ENCODE measurements around the gene CCDC192. TPM values are rescaled to one million over a fixed set of nuclear protein-coding genes. Genes with fewer than 3 reads are reported as not detected.
"Not testable (repeated sequence)": the region's sequence is repeated elsewhere in the genome, so short reads cannot be mapped to it uniquely, and the experiment has no call there.

Gene CCDC192
- total and polyA plus RNA-seq, 2 experiments from 2014 or later = 0.92 TPM; not detected in 1

DNA sequence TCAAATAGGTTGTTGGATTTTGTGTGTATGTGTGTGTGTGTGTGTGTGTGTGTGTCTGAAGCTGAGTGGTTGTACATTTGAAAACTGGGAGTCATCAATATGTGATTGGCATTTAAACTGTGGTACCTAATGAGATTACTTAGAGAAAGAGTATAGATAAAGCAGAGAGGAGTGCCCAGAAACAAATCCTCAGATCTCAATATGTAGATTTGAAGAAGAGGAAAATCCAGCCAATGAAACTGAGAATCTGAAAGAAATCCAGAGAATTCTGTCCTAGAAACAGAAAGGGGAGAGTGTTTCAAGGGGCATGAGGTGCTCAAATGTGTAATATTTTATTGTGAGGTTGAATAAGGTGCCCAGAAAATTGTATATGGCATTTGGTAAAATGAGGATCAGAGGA lies 66.2 kb downstream of the CCDC192 start:
- no peak overlapping the region for H3K27ac ChIP-seq
- no peak overlapping the region for H3K4me3 ChIP-seq
- no peak for DNase-seq (ENCODE audit: low read depth in 1 of 2, low spot score in 1 of 2)
- H3K9me3 ChIP-seq (ENCODE audit: low read depth) = no peaks in the 10 kb centered on the region
- no peaks in the 10 kb centered on the region for H3K36me3 ChIP-seq
- TF ChIP-seq, protein P1, sequence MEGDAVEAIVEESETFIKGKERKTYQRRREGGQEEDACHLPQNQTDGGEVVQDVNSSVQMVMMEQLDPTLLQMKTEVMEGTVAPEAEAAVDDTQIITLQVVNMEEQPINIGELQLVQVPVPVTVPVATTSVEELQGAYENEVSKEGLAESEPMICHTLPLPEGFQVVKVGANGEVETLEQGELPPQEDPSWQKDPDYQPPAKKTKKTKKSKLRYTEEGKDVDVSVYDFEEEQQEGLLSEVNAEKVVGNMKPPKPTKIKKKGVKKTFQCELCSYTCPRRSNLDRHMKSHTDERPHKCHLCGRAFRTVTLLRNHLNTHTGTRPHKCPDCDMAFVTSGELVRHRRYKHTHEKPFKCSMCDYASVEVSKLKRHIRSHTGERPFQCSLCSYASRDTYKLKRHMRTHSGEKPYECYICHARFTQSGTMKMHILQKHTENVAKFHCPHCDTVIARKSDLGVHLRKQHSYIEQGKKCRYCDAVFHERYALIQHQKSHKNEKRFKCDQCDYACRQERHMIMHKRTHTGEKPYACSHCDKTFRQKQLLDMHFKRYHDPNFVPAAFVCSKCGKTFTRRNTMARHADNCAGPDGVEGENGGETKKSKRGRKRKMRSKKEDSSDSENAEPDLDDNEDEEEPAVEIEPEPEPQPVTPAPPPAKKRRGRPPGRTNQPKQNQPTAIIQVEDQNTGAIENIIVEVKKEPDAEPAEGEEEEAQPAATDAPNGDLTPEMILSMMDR (IDR thresholded peaks at IDR 0.05; ENCODE audit: low read depth, low read length) = no peak
- H3K4me1 ChIP-seq (ENCODE audit: low read depth) = no peaks in the 10 kb centered on the region
- no peaks in the 10 kb centered on the region for H3K27me3 ChIP-seq

DNA sequence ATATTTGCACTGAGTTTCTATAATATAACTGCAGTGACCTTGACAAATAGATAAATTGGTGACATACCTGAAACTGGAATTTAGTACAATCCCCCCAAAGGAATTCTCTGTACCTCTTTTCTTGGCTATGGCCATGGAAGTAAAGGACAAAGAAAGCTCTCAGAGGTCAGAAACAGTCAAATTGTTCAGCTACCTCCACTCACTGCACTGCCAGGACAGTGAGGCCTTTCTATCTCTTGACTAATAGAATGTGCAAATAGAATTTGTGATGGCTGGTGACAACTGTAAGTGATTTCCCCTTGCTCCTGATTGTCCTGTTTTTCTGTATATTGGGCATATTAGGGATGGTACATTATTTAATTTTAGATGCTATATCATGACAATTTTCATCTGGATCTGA lies 67.1 kb downstream of the CCDC192 start:
- DNase-seq (ENCODE audit: low read depth in 1 of 2, low spot score in 1 of 2) = no peak
- Histone ChIP-seq H3K4me3 (no peak overlapping the region), H3K27me3 (no peaks in the 10 kb centered on the region), H3K4me1 (ENCODE audit: low read depth) (no peaks in the 10 kb centered on the region), H3K9me3 (ENCODE audit: low read depth) (no peaks in the 10 kb centered on the region), H3K36me3 (no peaks in the 10 kb centered on the region), H3K27ac (no peak overlapping the region)
- TF ChIP-seq, protein P1 (IDR thresholded peaks at IDR 0.05; ENCODE audit: low read depth, low read length) = no peak

DNA sequence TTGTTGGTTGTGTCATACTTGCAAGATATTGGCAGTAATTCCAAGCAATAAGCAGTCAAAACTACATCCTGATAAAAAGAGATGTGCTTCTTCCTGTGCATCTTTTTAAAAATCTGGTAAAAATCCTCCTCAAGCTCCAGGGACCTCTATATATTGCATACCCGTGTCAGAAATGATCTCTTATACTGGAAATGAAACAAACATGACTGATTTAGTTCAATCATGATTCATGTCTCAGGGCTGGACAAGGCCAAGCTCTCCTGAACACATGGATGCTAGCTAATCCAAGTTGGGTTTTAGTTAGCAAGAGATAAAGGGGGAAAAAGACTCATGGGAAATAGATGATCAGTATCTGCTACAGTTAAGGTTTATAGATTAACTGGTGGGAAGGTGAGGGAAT lies 69.3 kb downstream of the CCDC192 start:
- Histone ChIP-seq H3K9me3 (ENCODE audit: low read depth) (no peaks in the 10 kb centered on the region), H3K27me3 (no peaks in the 10 kb centered on the region), H3K27ac (no peak overlapping the region), H3K4me1 (ENCODE audit: low read depth) (no peaks in the 10 kb centered on the region), H3K36me3 (no peaks in the 10 kb centered on the region), H3K4me3 (no peak overlapping the region)
- TF ChIP-seq, protein P1 (IDR thresholded peaks at IDR 0.05; ENCODE audit: low read depth, low read length) = no peak
- DNase-seq (ENCODE audit: low read depth in 1 of 2, low spot score in 1 of 2) = no peak

DNA sequence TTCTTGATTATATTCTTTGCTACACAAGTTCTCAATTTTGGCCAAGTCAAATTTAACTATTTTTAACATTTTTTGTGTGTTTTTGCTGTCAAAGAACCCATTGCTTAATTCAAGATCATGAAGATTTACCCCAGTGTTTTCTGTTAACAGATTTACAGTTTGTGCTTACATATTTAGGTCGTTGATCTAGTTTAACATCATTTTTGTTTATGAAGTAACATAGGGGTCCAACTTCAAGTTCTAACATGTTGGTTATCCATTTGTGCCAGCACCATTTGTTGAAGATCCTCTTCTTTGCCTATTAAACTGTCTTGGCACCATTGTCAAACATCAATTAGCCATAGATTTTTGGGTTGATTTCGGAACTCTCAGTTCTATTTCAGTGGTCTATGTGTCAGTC lies 71.0 kb downstream of the CCDC192 start:
- H3K27ac ChIP-seq = no peak overlapping the region
- H3K36me3 ChIP-seq = no peaks in the 10 kb centered on the region
- H3K27me3 ChIP-seq = no peaks in the 10 kb centered on the region
- TF ChIP-seq, protein P1 (IDR thresholded peaks at IDR 0.05; ENCODE audit: low read depth, low read length) = no peak
- no peaks in the 10 kb centered on the region for H3K4me1 ChIP-seq (ENCODE audit: low read depth)
- H3K4me3 ChIP-seq = no peak overlapping the region
- no peaks in the 10 kb centered on the region for H3K9me3 ChIP-seq (ENCODE audit: low read depth)
- no peak for DNase-seq (ENCODE audit: low read depth in 1 of 2, low spot score in 1 of 2)

DNA sequence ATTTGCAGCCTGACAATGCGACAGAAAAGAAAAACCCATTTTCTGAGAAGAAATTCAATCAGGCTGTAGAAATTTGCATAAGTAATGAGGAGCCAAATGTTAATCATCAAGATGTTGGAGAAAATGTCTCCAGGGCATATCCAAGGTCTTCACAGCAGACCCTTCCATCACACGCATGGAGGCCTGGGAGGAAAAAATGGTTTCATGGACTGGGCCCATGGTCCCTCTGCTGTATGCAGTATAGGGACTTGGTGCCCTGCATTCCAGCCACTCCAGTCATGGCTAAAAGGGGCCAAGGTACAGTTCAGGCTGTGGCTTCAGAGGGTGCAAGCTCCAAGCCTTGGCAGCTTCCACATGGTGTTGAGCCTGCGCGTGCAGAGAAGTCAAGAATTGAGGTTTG lies 73.3 kb downstream of the CCDC192 start:
- H3K36me3 ChIP-seq = no peaks in the 10 kb centered on the region
- H3K4me3 ChIP-seq = no peak overlapping the region
- DNase-seq (ENCODE audit: low read depth in 1 of 2, low spot score in 1 of 2) = no peak
- no peak overlapping the region for H3K27ac ChIP-seq
- no peaks in the 10 kb centered on the region for H3K9me3 ChIP-seq (ENCODE audit: low read depth)
- no peaks in the 10 kb centered on the region for H3K27me3 ChIP-seq
- H3K4me1 ChIP-seq (ENCODE audit: low read depth) = no peaks in the 10 kb centered on the region
- TF ChIP-seq, protein P1 (IDR thresholded peaks at IDR 0.05; ENCODE audit: low read depth, low read length) = no peak

DNA sequence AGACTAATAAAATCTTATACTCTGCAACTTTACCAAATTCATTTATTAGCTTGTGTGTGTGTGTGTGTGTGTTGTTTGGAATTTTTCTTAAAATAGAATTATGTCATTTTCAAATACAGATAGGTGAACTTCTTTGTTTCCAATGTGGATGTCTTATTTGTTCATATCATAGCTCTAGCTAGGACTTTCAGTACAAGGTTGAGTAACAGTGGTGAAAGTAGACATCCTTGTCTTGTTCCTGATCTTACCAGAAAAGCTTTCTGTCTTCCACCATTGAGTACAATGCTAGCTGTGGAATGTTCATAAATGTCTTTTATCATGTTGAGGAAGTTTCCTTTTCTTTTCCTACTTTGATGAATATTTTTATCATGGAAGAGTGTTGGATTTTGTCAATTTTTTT lies 74.8 kb downstream of the CCDC192 start:
- Histone ChIP-seq H3K4me1 (ENCODE audit: low read depth) (no peaks in the 10 kb centered on the region), H3K27me3 (no peaks in the 10 kb centered on the region), H3K4me3 (no peak overlapping the region), H3K27ac (no peak overlapping the region), H3K36me3 (no peaks in the 10 kb centered on the region), H3K9me3 (ENCODE audit: low read depth) (no peaks in the 10 kb centered on the region)
- DNase-seq (ENCODE audit: low read depth in 1 of 2, low spot score in 1 of 2) = no peak
- TF ChIP-seq, protein P1 (IDR thresholded peaks at IDR 0.05; ENCODE audit: low read depth, low read length) = no peak

DNA sequence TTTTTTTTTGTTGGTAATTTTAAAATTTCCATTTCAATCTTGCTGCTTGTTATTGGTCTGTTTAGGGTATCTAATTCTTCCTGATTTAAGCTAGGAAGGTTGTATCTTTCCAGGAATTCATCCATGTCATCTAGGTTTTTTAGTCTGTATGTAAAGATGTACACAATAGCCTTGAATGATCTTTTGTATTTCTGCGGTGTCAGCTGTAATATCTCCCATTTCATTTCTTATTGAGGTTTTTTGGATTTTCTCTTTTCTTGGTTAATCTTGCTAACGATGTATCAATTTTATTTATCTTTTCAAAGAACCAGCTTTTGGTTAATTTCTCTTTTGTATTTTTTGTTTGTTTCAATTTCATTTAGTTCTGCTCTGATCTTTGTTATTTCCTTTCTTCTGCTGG lies 79.3 kb downstream of the CCDC192 start:
- H3K36me3 ChIP-seq; H3K9me3 ChIP-seq (ENCODE audit: low read depth); H3K4me3 ChIP-seq; H3K27me3 ChIP-seq; H3K27ac ChIP-seq; H3K4me1 ChIP-seq (ENCODE audit: low read depth); DNase-seq (ENCODE audit: low read depth in 1 of 2, low spot score in 1 of 2): not testable (repeated sequence)
